Measurements from ENCODE around the gene PLXNB2.
A peak's percentile ranks its signal among the peaks of the same experiment; 100 is the strongest.

Gene PLXNB2

DNA sequence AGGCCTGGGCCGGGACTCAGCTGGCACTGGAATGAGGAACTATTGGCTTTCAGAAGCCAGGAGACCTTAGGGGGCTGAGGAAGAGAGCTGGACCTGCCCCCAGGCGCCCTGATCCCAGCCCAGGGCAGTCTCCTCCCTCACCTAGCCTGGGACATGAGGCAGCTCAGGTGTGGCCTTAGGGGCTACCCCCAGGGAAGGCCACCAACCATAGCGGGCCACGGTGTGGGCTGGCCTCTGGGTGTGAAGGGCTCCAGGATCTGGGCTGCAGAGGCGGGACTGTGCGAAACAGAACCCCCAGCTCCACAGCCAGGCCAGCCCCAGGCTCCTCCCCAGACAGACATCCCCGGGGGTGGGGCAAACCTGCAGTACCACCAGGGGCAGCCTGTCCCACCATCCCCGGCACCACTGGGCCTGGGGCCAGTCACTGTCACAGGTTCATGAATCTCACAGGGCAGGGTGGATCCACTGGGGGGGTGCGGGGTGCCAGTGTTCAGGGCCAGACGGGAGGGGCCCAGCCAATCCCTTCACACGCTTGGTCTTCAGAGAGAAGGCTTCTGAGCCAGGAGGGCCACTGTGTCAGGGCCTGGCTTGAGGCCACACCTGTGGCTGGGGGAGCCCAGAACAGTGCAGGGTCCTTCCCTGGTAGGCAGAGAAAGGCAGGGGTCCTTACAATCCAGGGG is 3.5 kb downstream of the PLXNB2 start:
- no peak overlapping the region for H2AFZ ChIP-seq (ENCODE audit: low read depth, low read length)
- H3K9ac ChIP-seq (ENCODE audit: low read length) = peak overlapping the region; percentile 71
- no peaks in the 10 kb centered on the region for H3K9me3 ChIP-seq (ENCODE audit: insufficient read depth, low read length)
- TF ChIP-seq CTCF (IDR thresholded peaks at IDR 0.05; ENCODE audit: low read depth, low read length) (no peak), EZH2phosphoT487 (IDR thresholded peaks at IDR 0.05; ENCODE audit: low read depth) (no peak)
- H3K27ac ChIP-seq (ENCODE audit: low read length) = peak overlapping the region; percentile 92
- H3K36me3 ChIP-seq (replicated peaks; ENCODE audit: low read depth, low read length) = no peaks in the 10 kb centered on the region
- H3K4me1 ChIP-seq (ENCODE audit: low read length) = peaks cover 43% of the 10 kb centered on the region
- peaks cover 33% of the 10 kb centered on the region for H4K20me1 ChIP-seq (ENCODE audit: insufficient read depth, low read length)
- peak overlapping the region; percentile 68 for H3K4me3 ChIP-seq (ENCODE audit: low read length)
- no peaks in the 10 kb centered on the region for H3K27me3 ChIP-seq (ENCODE audit: low read depth, low read length)
- H3K79me2 ChIP-seq (ENCODE audit: low read length) = peaks cover 73% of the 10 kb centered on the region
- H3K4me2 ChIP-seq (ENCODE audit: low read length) = peak overlapping the region; percentile 90

DNA sequence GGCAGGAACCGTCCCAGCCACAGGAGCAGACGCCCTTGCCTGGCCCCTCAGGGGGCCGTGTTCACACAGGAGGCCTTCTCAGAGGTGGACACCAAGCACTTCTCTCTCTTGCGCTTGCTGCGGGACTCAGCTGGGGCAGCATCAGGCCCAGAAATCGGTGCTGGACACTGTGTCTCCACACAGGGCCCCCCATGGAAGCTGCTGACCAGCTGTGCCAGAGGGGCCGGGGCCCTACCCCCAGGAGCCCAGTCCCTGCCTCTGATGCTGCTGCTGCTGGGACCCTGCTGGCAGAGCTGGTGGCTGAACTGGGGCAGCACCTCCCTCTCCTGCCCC is 4.0 kb downstream of the PLXNB2 start:
- TF ChIP-seq CTCF (IDR thresholded peaks at IDR 0.05; ENCODE audit: low read depth, low read length) = no peak
- no peak for TF ChIP-seq EZH2phosphoT487 (IDR thresholded peaks at IDR 0.05; ENCODE audit: low read depth)
- Histone ChIP-seq H3K79me2 (ENCODE audit: low read length) (peaks cover 76% of the 10 kb centered on the region), H2AFZ (ENCODE audit: low read depth, low read length) (no peak overlapping the region), H3K4me1 (ENCODE audit: low read length) (peaks cover 43% of the 10 kb centered on the region), H3K4me2 (ENCODE audit: low read length) (peak overlapping the region; percentile 90), H3K27ac (ENCODE audit: low read length) (peak overlapping the region; percentile 92), H3K9ac (ENCODE audit: low read length) (peak overlapping the region; percentile 71; the same call in 1 of the 2 replicates), H3K36me3 (replicated peaks; ENCODE audit: low read depth, low read length) (no peaks in the 10 kb centered on the region), H4K20me1 (ENCODE audit: insufficient read depth, low read length) (peaks cover 37% of the 10 kb centered on the region), H3K27me3 (ENCODE audit: low read depth, low read length) (no peaks in the 10 kb centered on the region), H3K9me3 (ENCODE audit: insufficient read depth, low read length) (no peaks in the 10 kb centered on the region), H3K4me3 (ENCODE audit: low read length) (peak overlapping the region; percentile 68)

- no peaks in the 10 kb centered on the region for H3K9me3 ChIP-seq (ENCODE audit: insufficient read depth, low read length)
- TF ChIP-seq EZH2phosphoT487 (IDR thresholded peaks at IDR 0.05; ENCODE audit: low read depth) (no peak), CTCF (IDR thresholded peaks at IDR 0.05; ENCODE audit: low read depth, low read length) (no peak)
- H3K4me2 ChIP-seq (ENCODE audit: low read length) = peak overlapping the region; percentile 90; the same call in 1 of the 2 replicates
- H3K4me3 ChIP-seq (ENCODE audit: low read length) = no peak overlapping the region
- H4K20me1 ChIP-seq (ENCODE audit: insufficient read depth, low read length) = peaks cover 46% of the 10 kb centered on the region
- no peaks in the 10 kb centered on the region for H3K36me3 ChIP-seq (replicated peaks; ENCODE audit: low read depth, low read length)
- H3K27ac ChIP-seq (ENCODE audit: low read length) = no peak overlapping the region; the same call in 1 of the 2 replicates
- H3K79me2 ChIP-seq (ENCODE audit: low read length) = peaks cover 85% of the 10 kb centered on the region
- no peak overlapping the region for H2AFZ ChIP-seq (ENCODE audit: low read depth, low read length)
- H3K27me3 ChIP-seq (ENCODE audit: low read depth, low read length) = no peaks in the 10 kb centered on the region
- H3K4me1 ChIP-seq (ENCODE audit: low read length) = peaks cover 40% of the 10 kb centered on the region
- no peak overlapping the region for H3K9ac ChIP-seq (ENCODE audit: low read length)
Observed at GRCh38 chr22:50302564-50302963, 4.9 kb downstream of the PLXNB2 start.

DNA sequence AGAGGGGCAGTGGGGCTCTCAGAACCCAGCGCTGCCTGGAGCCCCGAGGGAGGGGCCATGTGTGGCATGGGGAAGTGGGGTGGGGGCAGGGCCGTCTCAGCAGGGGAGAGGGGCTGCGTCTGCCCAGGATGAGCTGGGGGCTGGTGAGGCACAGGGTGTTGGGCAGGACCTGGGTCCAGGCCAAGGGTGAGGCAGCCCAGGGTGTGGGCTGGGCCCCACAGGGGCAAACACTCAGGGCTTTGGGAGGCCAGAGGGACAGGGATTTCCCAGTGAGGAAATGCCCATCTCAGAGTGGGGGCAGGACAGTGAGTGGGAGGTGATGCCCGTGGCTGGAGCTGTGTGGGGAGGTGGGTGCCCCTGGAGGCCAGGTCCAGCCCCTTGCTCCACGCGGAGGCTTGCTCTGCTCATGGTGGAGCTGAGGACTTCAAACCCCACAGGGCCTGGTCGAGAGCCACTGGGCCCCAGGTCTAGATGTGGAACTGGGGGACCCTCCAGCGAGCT is 5.4 kb downstream of the PLXNB2 start:
- no peak overlapping the region for H2AFZ ChIP-seq (ENCODE audit: low read depth, low read length)
- no peak for TF ChIP-seq CTCF (IDR thresholded peaks at IDR 0.05; ENCODE audit: low read depth, low read length)
- TF ChIP-seq EZH2phosphoT487 (IDR thresholded peaks at IDR 0.05; ENCODE audit: low read depth) = no peak
- peaks cover 40% of the 10 kb centered on the region for H3K4me1 ChIP-seq (ENCODE audit: low read length)
- no peaks in the 10 kb centered on the region for H3K36me3 ChIP-seq (replicated peaks; ENCODE audit: low read depth, low read length)
- H3K27me3 ChIP-seq (ENCODE audit: low read depth, low read length) = no peaks in the 10 kb centered on the region
- H3K79me2 ChIP-seq (ENCODE audit: low read length) = peaks cover 88% of the 10 kb centered on the region
- no peaks in the 10 kb centered on the region for H3K9me3 ChIP-seq (ENCODE audit: insufficient read depth, low read length)
- peak overlapping the region; percentile 90 for H3K4me2 ChIP-seq (ENCODE audit: low read length)
- H3K9ac ChIP-seq (ENCODE audit: low read length) = no peak overlapping the region
- no peak overlapping the region for H3K4me3 ChIP-seq (ENCODE audit: low read length)
- no peak overlapping the region for H3K27ac ChIP-seq (ENCODE audit: low read length)
- peaks cover 51% of the 10 kb centered on the region for H4K20me1 ChIP-seq (ENCODE audit: insufficient read depth, low read length)

All from OCI-LY3 (cell line).